ENCODE measurements around the gene EREG. TPM values are rescaled to one million over a fixed set of nuclear protein-coding genes. Genes with fewer than 3 reads are reported as not detected.
A peak's percentile ranks its signal among the peaks of the same experiment; 100 is the strongest.

The EREG gene
- total RNA-seq, 1 donor from 2014 or later: 3.1 TPM

GRCh38 chr4:74414149-74414809 is 49.3 kb downstream of the EREG start:
- no peak for TF ChIP-seq CTCF (conservative IDR thresholded peaks at IDR 0.05; ENCODE audit: low read depth, low read length)

DNA sequence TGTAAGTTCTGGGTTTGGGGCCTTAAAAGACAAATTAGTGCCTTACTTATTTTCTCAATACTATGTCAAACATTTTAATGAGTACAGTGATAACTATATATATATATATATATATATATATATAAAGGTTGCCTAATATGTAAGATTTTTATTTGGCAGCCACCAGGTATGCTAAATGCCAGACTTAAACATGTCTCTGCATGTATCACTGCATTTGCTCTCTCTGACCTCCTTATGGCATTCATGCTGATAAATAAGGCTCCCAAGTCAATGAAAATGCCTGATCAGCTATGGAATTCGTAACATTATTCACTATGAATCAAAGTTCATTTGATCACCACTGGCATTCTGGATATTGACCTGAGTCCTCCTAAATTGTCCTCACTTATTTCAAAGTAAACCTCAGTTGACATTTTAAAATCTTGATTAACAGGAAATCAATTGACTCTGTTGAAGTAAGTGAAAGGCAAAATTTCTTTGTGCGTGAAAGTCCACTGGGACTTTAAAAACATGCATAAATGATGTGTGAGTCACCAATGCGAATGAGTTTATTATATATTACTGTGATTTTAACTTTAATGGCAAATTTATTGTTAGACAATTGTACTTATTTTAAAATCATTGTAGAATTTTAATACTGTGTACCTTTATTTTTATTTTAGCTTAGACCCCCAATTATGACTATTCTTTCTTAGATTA is 50.8 kb downstream of the EREG start:
- no peak for TF ChIP-seq CTCF (conservative IDR thresholded peaks at IDR 0.05; ENCODE audit: low read depth, low read length)
- DNase-seq (ENCODE audit: low read depth): no peak

More at GRCh38 chr4:74414149-74414809, 49.3 kb downstream of the EREG start:
- H3K4me3 ChIP-seq (ENCODE audit: low read depth, low read length): no peak overlapping the region
- DNase-seq (ENCODE audit: low read depth): no peak

DNA sequence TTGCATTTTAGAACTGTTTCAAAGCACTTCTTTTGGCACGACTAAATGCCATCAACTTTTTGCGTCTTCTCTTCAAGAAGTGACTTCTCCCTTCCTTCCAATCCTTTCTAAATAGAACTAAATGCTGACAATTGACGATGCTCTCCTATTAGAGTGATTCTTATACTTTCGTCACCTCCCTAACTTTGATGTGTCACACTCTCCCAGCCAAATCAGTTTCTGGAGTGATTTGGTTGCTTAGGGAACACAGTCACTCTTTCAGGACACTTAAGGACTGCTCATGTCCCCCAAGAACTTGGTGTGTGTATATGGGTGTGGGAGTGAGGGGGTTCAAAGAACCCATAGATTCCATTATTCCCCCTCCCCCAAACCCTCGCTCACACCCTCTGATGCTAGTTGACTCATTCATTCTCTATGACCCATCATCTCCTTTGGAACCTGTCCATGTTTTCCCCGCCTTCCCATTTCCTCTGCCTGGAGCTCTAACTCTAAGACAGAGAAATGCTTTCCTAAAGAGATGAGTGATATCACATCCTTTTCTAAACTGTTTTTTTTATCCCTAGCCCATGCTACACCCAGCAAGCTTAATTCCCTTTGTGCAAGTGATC is 53.2 kb downstream of the EREG start:
- no peak overlapping the region for H3K4me3 ChIP-seq (ENCODE audit: low read depth, low read length)
- no peak for TF ChIP-seq CTCF (conservative IDR thresholded peaks at IDR 0.05; ENCODE audit: low read depth, low read length)
- DNase-seq (ENCODE audit: low read depth): peak; percentile 16

More for the DNA sequence above, 50.8 kb downstream of the EREG start:
- H3K4me3 ChIP-seq (ENCODE audit: low read depth, low read length): no peak overlapping the region

GRCh38 chr4:74420863-74421262 is 55.9 kb downstream of the EREG start:
- DNase-seq (ENCODE audit: low read depth): no peak
- no peak overlapping the region for H3K4me3 ChIP-seq (ENCODE audit: low read depth, low read length)
- TF ChIP-seq CTCF (conservative IDR thresholded peaks at IDR 0.05; ENCODE audit: low read depth, low read length): no peak

DNA sequence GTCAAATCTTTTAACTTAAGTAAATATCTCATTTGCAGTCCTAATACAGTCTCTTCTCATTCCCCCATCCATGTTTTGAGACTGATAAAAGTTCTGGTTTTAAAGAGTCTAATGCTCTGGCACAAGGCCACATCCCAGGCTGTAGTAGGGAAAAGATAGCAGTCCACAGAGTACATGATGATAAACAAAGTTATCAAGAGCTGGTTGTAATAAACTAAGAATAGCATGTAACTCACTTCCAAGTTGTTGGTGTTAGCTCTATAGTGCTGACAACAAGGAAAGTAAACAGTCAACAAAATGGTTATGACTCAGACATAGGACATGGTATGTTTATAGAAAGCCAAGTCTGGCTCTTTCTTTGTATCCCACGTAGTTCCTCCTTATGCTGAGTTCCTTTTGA is 58.2 kb downstream of the EREG start:
- DNase-seq (ENCODE audit: low read depth): no peak
- no peak for TF ChIP-seq CTCF (conservative IDR thresholded peaks at IDR 0.05; ENCODE audit: low read depth, low read length)
- no peak overlapping the region for H3K4me3 ChIP-seq (ENCODE audit: low read depth, low read length)

GRCh38 chr4:74424111-74424510 is 59.2 kb downstream of the EREG start:
- TF ChIP-seq CTCF (conservative IDR thresholded peaks at IDR 0.05; ENCODE audit: low read depth, low read length): no peak
- no peak overlapping the region for H3K4me3 ChIP-seq (ENCODE audit: low read depth, low read length)
- no peak for DNase-seq (ENCODE audit: low read depth)
